Activated naive CD8-positive, alpha-beta T cell treated with anti-CD3 and anti-CD28 coated beads, Interleukin-2, amount 50 U/mL, for 24 hours (primary cell): ENCODE measurements around the gene DNAH14.
"Not testable (repeated sequence)": the region's sequence is repeated elsewhere in the genome, so short reads cannot be mapped to it uniquely, and the experiment has no call there.

Experiments
- ATAC-seq: fragments of 150-1000 bp; cut with Tn5 transposase; one replicate; pipeline ENCODE4 v1.10.0; 2021
- DNase-seq: peaks from one replicate; pipeline ENCODE4 v3.0.0; 2021
- H3K27ac Mint-ChIP-seq: one replicate; pipeline ENCODE4 v1.8.0; 2021; ENCODE audit warnings: mild to moderate bottlenecking, mixed read lengths
- H3K27me3 Mint-ChIP-seq: one replicate; pipeline ENCODE4 v1.8.0; 2021; ENCODE audit warnings: mixed read lengths
- H3K36me3 Mint-ChIP-seq: one replicate; pipeline ENCODE4 v1.8.0; 2021; ENCODE audit warnings: low read depth, mixed read lengths
- H3K4me1 Mint-ChIP-seq: one replicate; pipeline ENCODE4 v1.8.0; 2021; ENCODE audit warnings: mixed read lengths
- H3K4me3 Mint-ChIP-seq: one replicate; pipeline ENCODE4 v1.8.0; 2021; ENCODE audit warnings: mild to moderate bottlenecking, moderate library complexity, mixed read lengths
- H3K9me3 Mint-ChIP-seq: one replicate; pipeline ENCODE4 v1.8.0; 2021; ENCODE audit warnings: mixed read lengths

Gene DNAH14

GRCh38 chr1:225182716-225183115 lies 253.2 kb downstream of the DNAH14 start:
- no peak for ATAC-seq
- peaks cover 3% of the 10 kb centered on the region for H3K27me3 Mint-ChIP-seq
- H3K4me3 Mint-ChIP-seq, result no peak overlapping the region
- H3K36me3 Mint-ChIP-seq, result peaks cover 2% of the 10 kb centered on the region
- no peaks in the 10 kb centered on the region for H3K4me1 Mint-ChIP-seq
- H3K9me3 Mint-ChIP-seq, result peaks cover 34% of the 10 kb centered on the region
- no peak overlapping the region for H3K27ac Mint-ChIP-seq
- DNase-seq, result no peak

DNA sequence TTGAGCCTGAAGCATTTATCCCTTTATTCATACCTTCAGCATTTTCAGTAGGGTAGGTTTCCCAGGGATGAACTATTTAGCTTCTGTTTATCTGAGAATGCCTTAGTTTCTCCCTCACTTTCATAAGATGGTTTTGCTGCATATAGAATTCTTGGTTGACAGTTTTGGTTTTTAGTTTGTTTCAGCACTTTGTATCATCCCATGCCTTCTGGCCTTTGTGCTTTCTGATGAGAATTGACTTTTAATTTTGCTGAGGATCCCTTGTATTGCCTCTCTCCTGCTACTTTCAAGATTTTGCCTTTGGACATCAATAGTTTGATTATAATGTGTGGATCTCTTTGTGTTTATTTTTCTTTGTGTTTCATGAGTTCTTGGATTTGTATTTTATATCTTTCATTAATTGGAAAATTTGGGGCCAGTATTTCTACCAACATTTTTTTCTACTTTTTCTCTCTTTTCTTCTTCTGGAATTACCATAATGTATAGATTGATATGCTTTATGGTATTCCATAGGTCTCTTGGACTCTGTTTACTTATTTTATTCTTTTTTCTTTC lies 261.8 kb downstream of the DNAH14 start:
- H3K36me3 Mint-ChIP-seq, result peaks cover 2% of the 10 kb centered on the region
- peaks cover 29% of the 10 kb centered on the region for H3K9me3 Mint-ChIP-seq
- DNase-seq, result no peak
- ATAC-seq, result no peak
- H3K4me1 Mint-ChIP-seq, result no peaks in the 10 kb centered on the region
- no peak overlapping the region for H3K4me3 Mint-ChIP-seq
- H3K27ac Mint-ChIP-seq, result no peak overlapping the region
- peaks cover 4% of the 10 kb centered on the region for H3K27me3 Mint-ChIP-seq

DNA sequence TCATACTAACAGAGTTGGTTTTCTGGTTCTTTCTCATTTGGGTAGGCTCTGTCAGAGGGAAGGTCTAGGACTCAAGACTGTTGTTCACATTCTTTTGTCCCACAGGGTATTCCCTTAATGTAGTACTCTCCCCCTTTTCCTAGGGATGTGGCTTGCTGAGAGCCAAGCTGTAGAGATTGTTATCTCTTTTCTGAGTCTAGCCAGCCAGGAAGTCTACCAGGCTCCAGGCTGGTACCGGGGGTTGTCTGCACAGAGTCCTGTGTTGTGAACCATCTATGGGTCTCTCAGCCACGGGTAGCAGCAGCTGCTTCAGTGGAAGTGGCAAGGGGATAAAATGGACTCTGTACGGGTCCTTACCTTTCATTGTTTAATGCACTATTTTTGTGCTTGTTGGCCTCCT lies 272.0 kb downstream of the DNAH14 start:
- no peaks in the 10 kb centered on the region for H3K9me3 Mint-ChIP-seq
- no peak for ATAC-seq
- no peak overlapping the region for H3K4me3 Mint-ChIP-seq
- H3K4me1 Mint-ChIP-seq, result no peaks in the 10 kb centered on the region
- no peak overlapping the region for H3K27ac Mint-ChIP-seq
- H3K27me3 Mint-ChIP-seq, result peaks cover 2% of the 10 kb centered on the region
- H3K36me3 Mint-ChIP-seq, result no peaks in the 10 kb centered on the region
- DNase-seq, result no peak

DNA sequence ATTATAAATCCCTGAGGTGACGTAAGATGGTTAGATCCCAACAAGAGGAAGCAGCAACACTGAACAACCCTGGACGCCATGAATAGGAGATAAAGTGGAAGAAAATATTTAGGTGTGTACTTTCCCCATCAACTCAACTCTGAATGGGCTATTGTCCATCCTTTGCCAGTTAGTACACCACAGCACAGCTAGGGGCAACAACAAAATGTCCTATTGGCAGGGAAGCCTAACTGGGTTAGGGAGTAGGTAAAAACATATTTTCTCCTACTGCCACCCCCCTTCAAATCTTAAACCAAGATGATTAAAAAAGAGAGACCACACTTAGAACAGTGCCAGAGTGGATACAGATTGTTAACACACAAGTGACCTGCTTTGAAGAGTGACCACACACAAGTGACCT lies 278.3 kb downstream of the DNAH14 start:
- H3K27ac Mint-ChIP-seq, result no peak overlapping the region
- DNase-seq (no peak), ATAC-seq (no peak)
- H3K4me3 Mint-ChIP-seq, result no peak overlapping the region
- peaks cover 3% of the 10 kb centered on the region for H3K27me3 Mint-ChIP-seq
- H3K9me3 Mint-ChIP-seq, result peaks cover 11% of the 10 kb centered on the region
- no peaks in the 10 kb centered on the region for H3K36me3 Mint-ChIP-seq
- H3K4me1 Mint-ChIP-seq, result no peaks in the 10 kb centered on the region

DNA sequence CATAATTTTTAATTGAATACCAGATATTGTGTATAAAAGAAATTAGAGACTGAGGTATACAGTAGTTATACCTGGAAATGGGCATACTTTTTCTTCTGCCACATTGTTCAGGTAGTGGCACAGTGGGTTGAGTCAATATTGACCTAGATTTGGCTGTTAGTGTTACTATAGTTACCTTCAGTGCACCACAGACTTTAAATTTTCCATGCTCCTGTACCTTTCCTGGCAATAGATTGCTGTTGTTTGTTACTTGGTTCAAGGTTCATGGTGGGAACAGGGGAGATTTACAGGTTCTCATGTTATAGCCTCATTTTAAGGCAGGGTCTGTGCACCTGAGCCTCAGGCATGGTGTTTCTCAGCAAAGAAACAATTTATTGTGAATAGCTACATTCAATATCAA lies 279.7 kb downstream of the DNAH14 start:
- Mint-ChIP-seq H3K36me3 (no peaks in the 10 kb centered on the region), H3K9me3 (peaks cover 11% of the 10 kb centered on the region), H3K27ac (no peak overlapping the region), H3K27me3 (peaks cover 2% of the 10 kb centered on the region), H3K4me3 (no peak overlapping the region), H3K4me1 (no peaks in the 10 kb centered on the region)
- no peak for ATAC-seq
- no peak for DNase-seq

- not testable (repeated sequence) for DNase-seq, H3K27ac Mint-ChIP-seq, H3K27me3 Mint-ChIP-seq, ATAC-seq, H3K4me1 Mint-ChIP-seq, H3K36me3 Mint-ChIP-seq, H3K4me3 Mint-ChIP-seq
- H3K9me3 Mint-ChIP-seq, result peaks cover 11% of the 10 kb centered on the region
Measured at GRCh38 chr1:225210180-225210579, 280.7 kb downstream of the DNAH14 start.

GRCh38 chr1:225211694-225212442 lies 282.4 kb downstream of the DNAH14 start:
- DNase-seq, H3K4me3 Mint-ChIP-seq: not testable (repeated sequence)

DNA sequence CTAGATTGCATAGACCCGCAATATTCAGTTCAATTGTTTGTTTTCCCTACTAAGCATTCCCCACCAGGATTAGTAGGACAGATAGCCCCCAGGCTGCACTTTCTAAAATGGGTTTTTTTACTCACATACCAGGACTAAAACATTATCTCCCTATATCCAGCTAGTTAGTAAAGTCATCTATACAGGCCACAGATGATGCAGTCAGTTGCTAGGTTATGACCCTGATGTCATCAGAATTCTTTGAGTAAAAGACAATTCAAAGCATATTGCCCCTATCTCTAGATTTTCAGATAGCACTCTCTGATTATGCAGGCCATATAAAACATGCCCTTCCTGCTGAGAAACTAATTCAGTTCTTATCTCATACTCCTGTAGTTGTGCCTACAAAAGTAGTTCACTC lies 294.8 kb downstream of the DNAH14 start:
- peaks cover 2% of the 10 kb centered on the region for H3K27me3 Mint-ChIP-seq

More at GRCh38 chr1:225211694-225212442, 282.4 kb downstream of the DNAH14 start:
- H3K9me3 Mint-ChIP-seq, result peaks cover 11% of the 10 kb centered on the region
- not testable (repeated sequence) for H3K4me1 Mint-ChIP-seq, H3K27me3 Mint-ChIP-seq, ATAC-seq, H3K36me3 Mint-ChIP-seq, H3K27ac Mint-ChIP-seq

DNA sequence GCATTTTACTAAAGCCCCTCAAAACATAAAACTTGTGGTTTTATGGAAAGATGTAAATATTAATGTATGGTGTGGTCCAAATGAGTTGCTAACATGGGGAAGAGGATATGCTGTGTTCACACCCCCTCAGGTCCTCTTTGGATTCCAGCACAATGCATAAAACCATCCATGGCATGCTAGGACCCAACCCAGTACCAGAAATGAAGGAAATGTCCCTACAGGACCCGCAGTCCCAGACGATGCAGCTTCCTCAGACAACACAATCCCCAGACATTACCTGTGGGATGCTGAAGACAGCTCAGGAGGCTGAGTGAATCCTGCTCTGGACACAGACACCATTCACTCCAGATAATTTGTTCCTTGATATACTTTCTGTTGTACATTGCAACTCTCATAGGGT lies 296.2 kb downstream of the DNAH14 start:
- H3K9me3 Mint-ChIP-seq, result no peaks in the 10 kb centered on the region
- no peak overlapping the region for H3K27ac Mint-ChIP-seq
- H3K4me3 Mint-ChIP-seq, result no peak overlapping the region
- no peaks in the 10 kb centered on the region for H3K4me1 Mint-ChIP-seq
- no peaks in the 10 kb centered on the region for H3K27me3 Mint-ChIP-seq
- DNase-seq (no peak), ATAC-seq (no peak)
- H3K36me3 Mint-ChIP-seq, result no peaks in the 10 kb centered on the region

More for the DNA sequence above, 294.8 kb downstream of the DNAH14 start:
- H3K4me3 Mint-ChIP-seq, result no peak overlapping the region
- H3K36me3 Mint-ChIP-seq, result no peaks in the 10 kb centered on the region
- ATAC-seq (no peak), DNase-seq (no peak)
- no peaks in the 10 kb centered on the region for H3K4me1 Mint-ChIP-seq
- H3K9me3 Mint-ChIP-seq, result no peaks in the 10 kb centered on the region
- H3K27ac Mint-ChIP-seq, result no peak overlapping the region

DNA sequence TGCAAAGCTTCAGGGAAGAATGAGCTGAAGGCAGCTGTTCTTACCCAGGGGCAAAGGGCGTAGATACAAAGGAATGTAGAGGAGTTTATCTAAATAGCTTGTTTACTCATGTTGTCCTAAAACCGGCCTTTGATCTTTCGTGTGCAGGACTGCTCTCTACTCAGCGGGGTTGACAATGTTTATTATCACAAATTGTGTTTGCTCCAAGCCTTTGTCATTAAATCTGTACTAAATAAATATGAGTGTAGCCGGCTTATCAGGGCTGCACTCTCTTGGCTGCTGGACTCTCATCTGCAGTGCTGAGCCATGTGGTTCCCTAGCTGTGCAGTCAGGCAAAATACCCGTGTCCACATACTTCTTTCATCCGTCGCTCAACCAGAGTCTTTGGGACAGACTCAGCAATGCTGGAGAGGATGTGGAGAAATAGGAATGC lies 299.4 kb downstream of the DNAH14 start:
- DNase-seq, result no peak

GRCh38 chr1:225229429-225229828 lies 300.0 kb downstream of the DNAH14 start:
- not testable (repeated sequence) for H3K36me3 Mint-ChIP-seq, H3K27me3 Mint-ChIP-seq

More for the DNA sequence above, 299.4 kb downstream of the DNAH14 start:
- ATAC-seq, result no peak
- Mint-ChIP-seq H3K9me3 (no peaks in the 10 kb centered on the region), H3K4me3 (no peak overlapping the region), H3K36me3 (no peaks in the 10 kb centered on the region), H3K27ac (no peak overlapping the region), H3K4me1 (no peaks in the 10 kb centered on the region), H3K27me3 (no peaks in the 10 kb centered on the region)

DNA sequence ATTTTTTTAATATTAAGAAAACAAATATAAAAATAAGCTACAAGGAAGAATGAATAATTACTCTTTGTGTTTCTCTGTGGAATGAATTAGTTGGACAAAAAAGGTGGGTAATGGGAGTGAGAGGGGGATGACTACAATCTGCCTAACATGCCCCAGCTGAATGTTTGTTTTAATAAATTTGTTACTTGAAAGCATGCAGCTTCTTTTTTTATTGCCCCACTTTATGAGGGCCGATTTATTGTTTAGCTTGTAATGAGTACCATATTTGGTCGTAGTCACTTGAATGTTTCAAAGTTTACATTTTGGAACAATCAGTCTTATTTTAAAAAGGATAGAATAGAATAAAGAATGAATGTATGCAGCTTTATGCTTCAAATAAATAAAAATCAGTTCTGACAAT lies 301.0 kb downstream of the DNAH14 start:
- no peak for DNase-seq
- no peaks in the 10 kb centered on the region for H3K4me1 Mint-ChIP-seq
- no peak for ATAC-seq
- H3K27ac Mint-ChIP-seq, result no peak overlapping the region
- H3K27me3 Mint-ChIP-seq, result peaks cover 1% of the 10 kb centered on the region
- H3K9me3 Mint-ChIP-seq, result no peaks in the 10 kb centered on the region
- no peaks in the 10 kb centered on the region for H3K36me3 Mint-ChIP-seq
- H3K4me3 Mint-ChIP-seq, result no peak overlapping the region

More at GRCh38 chr1:225229429-225229828, 300.0 kb downstream of the DNAH14 start:
- not testable (repeated sequence) for H3K9me3 Mint-ChIP-seq, H3K4me1 Mint-ChIP-seq, DNase-seq, ATAC-seq, H3K27ac Mint-ChIP-seq, H3K4me3 Mint-ChIP-seq

DNA sequence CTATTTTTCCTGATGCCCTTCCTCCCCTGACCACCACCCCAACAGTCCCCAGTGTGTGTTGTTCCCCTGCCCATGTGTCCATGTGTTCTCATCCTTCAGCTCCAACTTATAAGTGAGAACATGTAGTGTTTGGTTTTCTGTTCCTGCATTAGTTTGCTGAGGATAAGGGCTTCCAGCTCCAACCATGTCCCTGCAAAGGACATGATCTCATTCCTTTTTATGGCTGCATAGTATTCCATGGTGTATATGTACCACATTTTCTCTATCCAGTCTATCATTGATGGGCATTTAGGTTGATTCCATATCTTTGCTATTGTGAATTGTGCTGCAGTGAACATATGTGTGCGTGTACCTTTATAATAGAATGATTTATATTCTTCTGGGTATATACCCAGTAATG lies 303.5 kb downstream of the DNAH14 start:
- H3K9me3 Mint-ChIP-seq, ATAC-seq, H3K4me1 Mint-ChIP-seq, H3K36me3 Mint-ChIP-seq, H3K27ac Mint-ChIP-seq, H3K4me3 Mint-ChIP-seq, DNase-seq: not testable (repeated sequence)
- H3K27me3 Mint-ChIP-seq, result peaks cover 17% of the 10 kb centered on the region

DNA sequence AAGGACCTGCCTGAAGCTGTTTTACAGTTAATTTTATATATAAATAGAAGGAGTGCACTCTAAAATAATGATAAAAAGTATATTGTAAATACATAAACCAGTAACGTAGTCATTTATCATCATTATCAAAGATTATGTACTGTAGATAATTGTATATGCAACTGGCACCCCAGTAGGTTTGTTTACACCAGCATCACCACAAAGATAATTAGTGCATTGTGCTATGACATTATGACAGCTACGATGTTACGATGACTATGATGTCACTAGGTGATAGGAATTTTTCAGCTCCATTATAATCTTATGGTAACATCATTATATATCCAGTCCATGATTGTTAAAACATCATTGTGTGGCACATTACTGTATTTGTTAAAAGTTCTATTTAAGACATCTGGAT lies 313.1 kb downstream of the DNAH14 start:
- H3K27me3 Mint-ChIP-seq, result peaks cover 23% of the 10 kb centered on the region
- DNase-seq, result no peak
- no peaks in the 10 kb centered on the region for H3K36me3 Mint-ChIP-seq
- no peak for ATAC-seq
- no peak overlapping the region for H3K4me3 Mint-ChIP-seq
- no peak overlapping the region for H3K27ac Mint-ChIP-seq
- no peaks in the 10 kb centered on the region for H3K4me1 Mint-ChIP-seq
- peaks cover 7% of the 10 kb centered on the region for H3K9me3 Mint-ChIP-seq

- H3K9me3 Mint-ChIP-seq, result no peaks in the 10 kb centered on the region
- H3K27me3 Mint-ChIP-seq, result peaks cover 7% of the 10 kb centered on the region
- no peak for ATAC-seq
- no peak overlapping the region for H3K27ac Mint-ChIP-seq
- H3K4me1 Mint-ChIP-seq, result peaks cover 4% of the 10 kb centered on the region
- H3K36me3 Mint-ChIP-seq, result no peaks in the 10 kb centered on the region
- DNase-seq, result no peak
- no peak overlapping the region for H3K4me3 Mint-ChIP-seq
Measured at GRCh38 chr1:225250432-225250831, 321.0 kb downstream of the DNAH14 start.
